ENCODE data around the gene RAB25.

DNA sequence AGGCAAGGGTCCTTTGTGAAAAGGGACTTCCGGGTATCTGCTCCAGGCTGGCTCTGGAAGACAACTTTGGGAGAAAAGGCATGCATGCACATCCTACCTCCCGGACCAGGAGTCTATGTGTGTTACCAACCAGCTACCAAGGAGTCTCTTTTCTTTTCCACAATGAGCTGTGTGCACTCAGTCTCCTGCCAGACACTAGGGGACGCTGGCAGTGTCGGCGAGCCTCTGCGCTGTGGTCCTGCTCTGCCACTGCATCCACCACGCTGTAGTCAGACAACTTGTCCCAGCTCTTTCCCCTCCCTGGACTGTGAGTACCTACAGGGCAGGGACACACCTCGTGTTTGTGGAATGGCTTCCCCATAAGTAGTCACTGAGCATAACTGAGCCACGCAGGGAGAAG lies 35.1 kb upstream of the RAB25 start:
- no peak for TF ChIP-seq CTCF (conservative IDR thresholded peaks at IDR 0.05)
- TF ChIP-seq ZFX (IDR thresholded peaks at IDR 0.05): no peak

All from C4-2B (cell line).